Activated CD8-positive, alpha-beta memory T cell treated with anti-CD3 and anti-CD28 coated beads, Interleukin-2, amount 50 U/mL, for 1 hour (primary cell): ENCODE results near the gene DCANP1.

ENCODE experiments used
- DNase-seq: peaks from one replicate; pipeline ENCODE4 v3.0.0-alpha.2; 2020; ENCODE audit errors: extremely low read depth

The DCANP1 gene

GRCh38 chr5:135457424-135458071 lies 10.4 kb upstream of the DCANP1 start:
- DNase-seq: no peak

- DNase-seq: no peak
Observed at GRCh38 chr5:135456238-135457099, 9.3 kb upstream of the DCANP1 start.

GRCh38 chr5:135455876-135456237 lies 8.7 kb upstream of the DCANP1 start:
- no peak for DNase-seq

GRCh38 chr5:135454946-135455345 lies 7.8 kb upstream of the DCANP1 start:
- no peak for DNase-seq

GRCh38 chr5:135453613-135454012 lies 6.5 kb upstream of the DCANP1 start:
- no peak for DNase-seq

- DNase-seq: no peak
Observed at GRCh38 chr5:135452321-135453030, 5.3 kb upstream of the DCANP1 start, which contains the start of gene TIFAB. TIFAB (minus strand) TSS chr5:135452351; CDS start chr5:135449939, 2,412 bp downstream.

- DNase-seq: no peak
Observed at GRCh38 chr5:135451581-135452320, 4.6 kb upstream of the DCANP1 start.

- DNase-seq: no peak
Observed at GRCh38 chr5:135450952-135451351, 3.8 kb upstream of the DCANP1 start.

- no peak for DNase-seq
Observed at GRCh38 chr5:135450336-135450735, 3.2 kb upstream of the DCANP1 start.

GRCh38 chr5:135449644-135450043 lies 2.5 kb upstream of the DCANP1 start:
- no peak for DNase-seq

GRCh38 chr5:135448791-135449507 lies 1.8 kb upstream of the DCANP1 start:
- DNase-seq: no peak

GRCh38 chr5:135448071-135448739 lies 1.1 kb upstream of the DCANP1 start:
- DNase-seq: no peak

GRCh38 chr5:135446615-135447014 lies 533 bp downstream of the DCANP1 start:
- no peak for DNase-seq

- DNase-seq: no peak
Observed at GRCh38 chr5:135446206-135446605, 942 bp downstream of the DCANP1 start.

- DNase-seq: no peak
Observed at GRCh38 chr5:135445306-135445985, 1.7 kb downstream of the DCANP1 start.

- DNase-seq: no peak
Observed at GRCh38 chr5:135444881-135445280, 2.3 kb downstream of the DCANP1 start.

- no peak for DNase-seq
Observed at GRCh38 chr5:135444360-135444759, 2.8 kb downstream of the DCANP1 start.

- DNase-seq: no peak
Observed at GRCh38 chr5:135443161-135443960, 3.8 kb downstream of the DCANP1 start.
